Lung (tissue), 12 donors: ENCODE results near the gene MCOLN1. TPM values are rescaled to one million over a fixed set of nuclear protein-coding genes. Genes with fewer than 3 reads are reported as not detected.

Experiments
- ATAC-seq: fragments of 200-7000 bp; cut with Tn5 transposase; one replicate; pipeline ENCODE4 v1.9.1; 2020; ENCODE audit warnings: moderate number of reproducible peaks; ENCODE audit not compliant: insufficient read depth, low FRiP score
- DNase-seq, 3 donors: peaks; one replicate each; pipeline ENCODE4 v3.0.0-alpha.2; 2013 to 2017
- H3K27ac ChIP-seq, 2 donors: one replicate each; pipeline ENCODE4 v1.5.1; 2013; ENCODE audit warnings: mild to moderate bottlenecking in 2 of 2, moderate library complexity in 2 of 2, control low read depth in 1 of 2, inconsistent platforms in 1 of 2, low read depth in 1 of 2, low read length in 1 of 2
- H3K27me3 ChIP-seq, 3 donors: one replicate each; pipeline ENCODE4 v1.5.1; 2013; ENCODE audit warnings: low read length in 2 of 3; ENCODE audit not compliant: control insufficient read depth in 3 of 3, insufficient read depth in 3 of 3
- H3K36me3 ChIP-seq, 4 donors: one replicate each; pipeline ENCODE4 v1.5.1; 2013; ENCODE audit warnings: low read length in 4 of 4, mild to moderate bottlenecking in 1 of 4, moderate library complexity in 1 of 4; ENCODE audit not compliant: control insufficient read depth in 4 of 4, insufficient read depth in 4 of 4
- H3K4me1 ChIP-seq, 5 donors: one replicate each; pipeline ENCODE4 v1.5.1; 2013; ENCODE audit warnings: low read length in 5 of 5, mild to moderate bottlenecking in 2 of 5, moderate library complexity in 1 of 5; ENCODE audit not compliant: control insufficient read depth in 5 of 5, insufficient read depth in 5 of 5
- H3K4me3 ChIP-seq: one replicate; pipeline ENCODE4 v1.5.1; 2013; ENCODE audit warnings: mild to moderate bottlenecking, control low read depth, moderate library complexity
- H3K9ac ChIP-seq, 2 donors: one replicate each; pipeline ENCODE4 v1.5.1; 2013; ENCODE audit warnings: low read length in 2 of 2, control low read depth in 1 of 2; ENCODE audit not compliant: insufficient read depth in 1 of 2
- H3K9me3 ChIP-seq, 4 donors: one replicate each; pipeline ENCODE4 v1.5.1; 2013; ENCODE audit warnings: low read length in 3 of 4, mild to moderate bottlenecking in 1 of 4, moderate library complexity in 1 of 4; ENCODE audit not compliant: control insufficient read depth in 4 of 4, insufficient read depth in 3 of 4
- WGBS, 2 donors: extraction: QIAGEN DNeasy Blood & Tissue Kit; methylation state at CpG; one replicate each; pipeline ENCODE4 v1.1.7; 2013; 5-methylcytosine and 5-hydroxymethylcytosine counted together
- polyA plus RNA-seq, 2 donors: library from polyadenylated mRNA; stranded (reverse); fragments of 200-250 nt; gene quantifications; one replicate each; pipeline ENCODE4 v1.2.1, GENCODE V29; 2013
- total RNA-seq, 2 donors: library from RNA; depleted of rRNA in 1 of 2; stranded (reverse); fragments of >200 nt in 1 of 2; gene quantifications; one replicate each; pipeline ENCODE4 v1.2.1, GENCODE V29; 2014 to 2021
- TF ChIP-seq, protein P1 (sequence below): IDR thresholded peaks from 2 replicates; pipeline ENCODE4 v1.5.1; 2012; ENCODE audit warnings: mild to moderate bottlenecking; ENCODE audit errors: control extremely low read depth, extremely low read depth
- donor health status: control.
- donor health status: control.
- donor health status: Bipolar disorder and iron deficiency.
- donor health status: healthy.
- donor health status: DM: yes; HTN: yes; CAD: no.

Gene MCOLN1
- total and polyA plus RNA-seq, 4 donors = 11.6 to 68.1 (median 59.9) TPM

DNA sequence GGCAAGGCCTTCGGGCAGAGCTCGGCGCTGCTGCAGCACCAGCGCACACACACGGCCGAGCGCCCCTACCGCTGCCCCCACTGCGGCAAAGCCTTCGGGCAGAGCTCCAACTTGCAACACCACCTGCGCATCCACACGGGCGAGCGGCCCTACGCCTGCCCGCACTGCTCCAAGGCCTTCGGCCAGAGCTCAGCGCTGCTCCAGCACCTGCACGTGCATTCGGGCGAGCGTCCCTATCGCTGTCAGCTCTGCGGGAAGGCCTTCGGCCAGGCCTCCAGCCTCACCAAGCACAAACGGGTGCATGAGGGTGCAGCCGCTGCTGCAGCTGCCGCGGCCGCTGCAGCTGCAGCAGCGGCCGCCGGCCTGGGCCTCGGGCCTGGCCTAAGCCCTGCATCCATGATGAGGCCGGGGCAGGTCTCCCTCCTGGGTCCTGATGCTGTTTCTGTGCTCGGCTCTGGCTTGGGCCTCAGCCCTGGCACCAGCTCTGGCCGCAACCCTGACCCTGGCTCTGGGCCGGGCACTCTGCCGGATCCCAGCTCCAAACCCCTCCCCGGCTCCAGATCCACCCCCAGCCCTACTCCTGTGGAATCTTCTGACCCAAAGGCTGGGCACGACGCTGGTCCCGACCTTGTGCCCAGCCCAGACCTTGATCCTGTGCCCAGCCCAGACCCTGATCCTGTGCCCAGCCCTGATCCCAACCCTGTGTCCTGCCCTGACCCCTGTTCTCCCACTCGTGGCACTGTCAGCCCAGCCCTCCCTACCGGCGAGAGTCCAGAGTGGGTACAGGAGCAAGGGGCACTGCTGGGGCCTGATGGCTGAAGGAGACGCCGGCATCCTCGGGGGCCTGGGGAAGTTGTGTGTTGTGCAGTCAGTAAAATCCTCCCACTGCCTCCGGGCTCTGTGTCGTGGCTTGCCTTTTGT, 2.0 kb upstream of the MCOLN1 start:
- 92 to 96% methylated on average over 51 of the region's 51 CpGs for WGBS, 2 donors
- TF ChIP-seq, protein P1, sequence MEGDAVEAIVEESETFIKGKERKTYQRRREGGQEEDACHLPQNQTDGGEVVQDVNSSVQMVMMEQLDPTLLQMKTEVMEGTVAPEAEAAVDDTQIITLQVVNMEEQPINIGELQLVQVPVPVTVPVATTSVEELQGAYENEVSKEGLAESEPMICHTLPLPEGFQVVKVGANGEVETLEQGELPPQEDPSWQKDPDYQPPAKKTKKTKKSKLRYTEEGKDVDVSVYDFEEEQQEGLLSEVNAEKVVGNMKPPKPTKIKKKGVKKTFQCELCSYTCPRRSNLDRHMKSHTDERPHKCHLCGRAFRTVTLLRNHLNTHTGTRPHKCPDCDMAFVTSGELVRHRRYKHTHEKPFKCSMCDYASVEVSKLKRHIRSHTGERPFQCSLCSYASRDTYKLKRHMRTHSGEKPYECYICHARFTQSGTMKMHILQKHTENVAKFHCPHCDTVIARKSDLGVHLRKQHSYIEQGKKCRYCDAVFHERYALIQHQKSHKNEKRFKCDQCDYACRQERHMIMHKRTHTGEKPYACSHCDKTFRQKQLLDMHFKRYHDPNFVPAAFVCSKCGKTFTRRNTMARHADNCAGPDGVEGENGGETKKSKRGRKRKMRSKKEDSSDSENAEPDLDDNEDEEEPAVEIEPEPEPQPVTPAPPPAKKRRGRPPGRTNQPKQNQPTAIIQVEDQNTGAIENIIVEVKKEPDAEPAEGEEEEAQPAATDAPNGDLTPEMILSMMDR = no peak
- Histone ChIP-seq H3K36me3 (peaks cover 3 to 26% (median 5%) of the 10 kb centered on the region in 4 donors), H3K4me1 (peaks cover 0 to 28% (median 7%) of the 10 kb centered on the region in 5 donors), H3K27ac (no peak overlapping the region), H3K9me3 (no peaks in the 10 kb centered on the region), H3K27me3 (no peaks in the 10 kb centered on the region), H3K4me3 (no peak overlapping the region), H3K9ac (no peak overlapping the region)
- ATAC-seq (no peak), DNase-seq (no peak)

DNA sequence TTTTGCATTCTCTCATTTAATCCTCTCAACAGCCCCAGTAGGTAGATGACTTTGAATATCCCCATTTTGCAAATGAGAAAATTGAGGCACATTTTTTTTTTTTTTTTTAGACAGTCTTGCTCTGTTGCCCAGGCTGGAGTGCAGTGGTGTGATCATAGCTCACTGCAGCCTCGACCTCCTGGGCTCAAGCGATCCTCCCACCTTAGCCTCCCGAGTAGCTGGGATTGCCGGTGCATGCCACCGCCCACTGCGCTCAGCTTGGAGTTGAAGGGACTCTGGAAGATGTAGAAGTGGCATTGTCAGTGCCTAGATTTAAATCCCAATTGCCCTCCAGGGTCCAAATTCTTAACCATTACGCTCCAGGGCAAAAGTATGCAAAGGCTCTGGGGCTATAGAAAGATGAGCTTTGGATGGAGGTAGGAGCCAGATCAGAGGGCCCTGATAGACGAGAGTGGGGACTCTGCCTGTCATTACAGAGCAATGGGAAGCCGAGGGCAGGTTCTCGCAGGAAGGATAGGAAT, 813 bp upstream of the MCOLN1 start:
- H3K4me1 ChIP-seq = peaks cover 0 to 23% (median 5%) of the 10 kb centered on the region in 5 donors
- H3K27me3 ChIP-seq = no peaks in the 10 kb centered on the region
- TF ChIP-seq, protein P1 = no peak
- no peak for ATAC-seq
- H3K27ac ChIP-seq = peak overlapping the region in 1 of 2 donors; percentile 7
- H3K4me3 ChIP-seq = no peak overlapping the region
- peaks cover 3 to 31% (median 5%) of the 10 kb centered on the region in 4 donors for H3K36me3 ChIP-seq
- no peak for DNase-seq
- no peaks in the 10 kb centered on the region for H3K9me3 ChIP-seq
- 58 to 59% methylated on average over 10 of the region's 10 CpGs for WGBS, 2 donors
- peak overlapping the region in 1 of 2 donors; percentile 53 for H3K9ac ChIP-seq

DNA sequence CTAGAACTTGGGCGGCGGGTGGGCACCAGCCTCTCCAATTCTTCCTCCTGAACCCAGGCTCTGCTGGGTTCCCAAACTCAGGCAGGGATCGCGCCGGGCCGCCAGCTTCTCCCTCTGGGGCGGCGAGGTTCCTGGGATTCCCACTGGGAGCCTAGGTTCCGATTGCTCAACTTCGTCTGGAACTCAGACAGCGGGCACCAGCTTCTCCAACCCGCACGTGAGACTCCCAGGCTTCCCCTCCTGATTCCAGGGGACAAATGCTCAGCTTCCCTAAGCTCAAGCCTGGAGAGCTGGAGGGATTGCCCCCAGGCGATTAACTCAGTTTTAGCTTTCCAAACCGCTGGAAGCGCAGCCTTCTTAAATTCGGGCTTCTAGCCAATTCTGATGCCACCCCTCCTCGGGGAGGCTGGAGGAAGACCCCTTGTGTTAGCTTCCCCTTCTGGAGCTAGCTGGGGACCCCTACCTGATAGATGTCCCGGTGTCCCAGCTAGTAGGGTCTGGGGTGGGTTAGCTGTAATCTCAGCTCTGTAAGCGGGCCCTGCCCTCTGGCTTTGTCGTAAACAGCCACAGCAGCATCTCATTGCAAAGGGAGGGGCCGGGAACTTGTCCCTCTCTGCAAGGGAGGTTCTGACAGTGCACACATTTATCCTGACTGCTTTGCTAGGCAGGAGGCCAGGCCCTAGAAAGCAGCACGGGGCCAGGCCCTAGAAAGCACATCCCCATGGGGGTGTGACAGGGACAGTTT, 671 bp downstream of the MCOLN1 start:
- ATAC-seq (no peak), DNase-seq (no peak)
- WGBS, 2 donors = 10% methylated on average over 23 of the region's 23 CpGs
- peak overlapping the region in 1 of 2 donors; percentile 47 for H3K9ac ChIP-seq
- peaks cover 5 to 40% (median 9%) of the 10 kb centered on the region in 4 donors for H3K36me3 ChIP-seq
- peak overlapping the region; percentile 75 for H3K4me3 ChIP-seq
- H3K27me3 ChIP-seq = no peaks in the 10 kb centered on the region
- peak overlapping the region in 1 of 2 donors; percentile 3 for H3K27ac ChIP-seq
- TF ChIP-seq, protein P1 = no peak
- peaks cover 0 to 16% (median 0%) of the 10 kb centered on the region in 5 donors for H3K4me1 ChIP-seq
- no peaks in the 10 kb centered on the region for H3K9me3 ChIP-seq
